Measurements from ENCODE around the gene ARPC1A. TPM values are rescaled to one million over a fixed set of nuclear protein-coding genes. Genes with fewer than 3 reads are reported as not detected.
"Not testable (repeated sequence)": the region's sequence is repeated elsewhere in the genome, so short reads cannot be mapped to it uniquely, and the experiment has no call there.

The ARPC1A gene
- total RNA-seq, 1 donor from 2014 or later = 140 TPM

GRCh38 chr7:99379043-99379577 is 53.4 kb downstream of the ARPC1A start:
- TF ChIP-seq, protein P1, sequence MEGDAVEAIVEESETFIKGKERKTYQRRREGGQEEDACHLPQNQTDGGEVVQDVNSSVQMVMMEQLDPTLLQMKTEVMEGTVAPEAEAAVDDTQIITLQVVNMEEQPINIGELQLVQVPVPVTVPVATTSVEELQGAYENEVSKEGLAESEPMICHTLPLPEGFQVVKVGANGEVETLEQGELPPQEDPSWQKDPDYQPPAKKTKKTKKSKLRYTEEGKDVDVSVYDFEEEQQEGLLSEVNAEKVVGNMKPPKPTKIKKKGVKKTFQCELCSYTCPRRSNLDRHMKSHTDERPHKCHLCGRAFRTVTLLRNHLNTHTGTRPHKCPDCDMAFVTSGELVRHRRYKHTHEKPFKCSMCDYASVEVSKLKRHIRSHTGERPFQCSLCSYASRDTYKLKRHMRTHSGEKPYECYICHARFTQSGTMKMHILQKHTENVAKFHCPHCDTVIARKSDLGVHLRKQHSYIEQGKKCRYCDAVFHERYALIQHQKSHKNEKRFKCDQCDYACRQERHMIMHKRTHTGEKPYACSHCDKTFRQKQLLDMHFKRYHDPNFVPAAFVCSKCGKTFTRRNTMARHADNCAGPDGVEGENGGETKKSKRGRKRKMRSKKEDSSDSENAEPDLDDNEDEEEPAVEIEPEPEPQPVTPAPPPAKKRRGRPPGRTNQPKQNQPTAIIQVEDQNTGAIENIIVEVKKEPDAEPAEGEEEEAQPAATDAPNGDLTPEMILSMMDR (IDR thresholded peaks at IDR 0.05; ENCODE audit: unreplicated experiment) = no peak
- no peak for DNase-seq (ENCODE audit: low spot score, unreplicated experiment)
- Mint-ChIP-seq H3K36me3 (ENCODE audit: insufficient read depth) (peaks cover 3% of the 10 kb centered on the region), H3K4me3 (ENCODE audit: low read depth) (no peak overlapping the region), H3K9me3 (ENCODE audit: low read depth) (no peaks in the 10 kb centered on the region), H3K27ac (peak overlapping the region; percentile 26), H3K27me3 (no peaks in the 10 kb centered on the region), H3K4me1 (ENCODE audit: low read depth) (no peaks in the 10 kb centered on the region)

DNA sequence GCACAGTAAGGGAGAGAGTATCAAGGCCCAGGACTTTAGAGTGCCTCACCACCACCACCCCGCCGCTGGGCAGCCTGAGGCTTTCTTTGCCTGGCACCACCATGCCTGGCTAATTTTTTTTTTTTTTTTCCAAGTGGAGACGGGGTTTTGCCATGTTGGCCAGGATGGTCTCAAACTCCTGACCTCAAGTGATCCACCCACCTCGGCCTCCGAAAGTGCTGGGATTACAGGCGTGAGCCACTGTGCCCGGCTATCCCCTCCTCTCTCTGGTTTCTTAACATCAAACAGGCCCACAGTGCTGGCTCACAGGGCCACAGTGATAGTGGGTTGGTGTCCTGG is 54.0 kb downstream of the ARPC1A start:
- not testable (repeated sequence) for H3K4me3 Mint-ChIP-seq (ENCODE audit: low read depth); DNase-seq (ENCODE audit: low spot score, unreplicated experiment); H3K4me1 Mint-ChIP-seq (ENCODE audit: low read depth); H3K27me3 Mint-ChIP-seq; H3K36me3 Mint-ChIP-seq (ENCODE audit: insufficient read depth); H3K27ac Mint-ChIP-seq; H3K9me3 Mint-ChIP-seq (ENCODE audit: low read depth)

DNA sequence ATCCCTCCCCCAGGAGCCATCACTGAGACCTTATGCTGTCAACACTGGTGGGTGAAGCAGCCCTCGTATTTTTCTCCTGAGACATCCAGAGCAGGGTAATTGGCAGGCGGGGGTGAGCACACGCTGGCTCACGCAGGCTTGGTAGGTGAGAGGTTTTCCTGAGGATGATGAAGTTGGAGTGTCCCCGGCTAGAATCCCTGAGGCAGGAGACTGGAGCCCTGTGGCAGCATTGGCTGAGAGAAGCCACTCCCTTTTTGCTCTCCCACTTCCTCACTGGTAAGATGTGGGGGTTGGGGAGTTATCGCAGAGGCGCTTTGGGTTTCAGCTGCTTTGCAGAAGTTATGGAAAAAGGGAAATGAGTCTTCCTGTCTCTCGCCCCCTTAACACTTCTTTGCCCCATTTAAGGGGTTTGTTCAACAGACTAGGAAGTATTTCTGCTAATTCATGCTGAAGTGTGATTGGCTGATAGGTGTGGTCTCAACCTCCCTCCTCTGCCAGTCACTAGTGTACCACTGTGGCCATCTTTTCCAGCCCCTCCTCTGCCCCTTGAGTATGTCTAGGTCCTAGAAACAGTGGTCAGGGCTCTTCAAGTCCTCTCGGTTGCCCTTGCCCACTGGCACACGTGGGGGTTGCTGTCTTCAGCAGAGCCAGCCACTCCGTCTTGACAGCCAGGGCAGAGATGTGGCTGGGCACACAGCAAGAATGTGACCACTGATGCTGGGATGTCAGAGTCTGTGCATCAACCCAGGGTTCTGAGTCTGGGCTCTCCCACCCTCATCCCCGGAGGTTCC is 54.5 kb downstream of the ARPC1A start:
- no peak overlapping the region for H3K27ac Mint-ChIP-seq
- H3K9me3 Mint-ChIP-seq (ENCODE audit: low read depth) = no peaks in the 10 kb centered on the region
- H3K4me1 Mint-ChIP-seq (ENCODE audit: low read depth) = no peaks in the 10 kb centered on the region
- H3K4me3 Mint-ChIP-seq (ENCODE audit: low read depth) = no peak overlapping the region
- H3K36me3 Mint-ChIP-seq (ENCODE audit: insufficient read depth) = peaks cover 3% of the 10 kb centered on the region
- no peaks in the 10 kb centered on the region for H3K27me3 Mint-ChIP-seq
- DNase-seq (ENCODE audit: low spot score, unreplicated experiment) = no peak
- TF ChIP-seq, protein P1 (IDR thresholded peaks at IDR 0.05; ENCODE audit: unreplicated experiment) = no peak

DNA sequence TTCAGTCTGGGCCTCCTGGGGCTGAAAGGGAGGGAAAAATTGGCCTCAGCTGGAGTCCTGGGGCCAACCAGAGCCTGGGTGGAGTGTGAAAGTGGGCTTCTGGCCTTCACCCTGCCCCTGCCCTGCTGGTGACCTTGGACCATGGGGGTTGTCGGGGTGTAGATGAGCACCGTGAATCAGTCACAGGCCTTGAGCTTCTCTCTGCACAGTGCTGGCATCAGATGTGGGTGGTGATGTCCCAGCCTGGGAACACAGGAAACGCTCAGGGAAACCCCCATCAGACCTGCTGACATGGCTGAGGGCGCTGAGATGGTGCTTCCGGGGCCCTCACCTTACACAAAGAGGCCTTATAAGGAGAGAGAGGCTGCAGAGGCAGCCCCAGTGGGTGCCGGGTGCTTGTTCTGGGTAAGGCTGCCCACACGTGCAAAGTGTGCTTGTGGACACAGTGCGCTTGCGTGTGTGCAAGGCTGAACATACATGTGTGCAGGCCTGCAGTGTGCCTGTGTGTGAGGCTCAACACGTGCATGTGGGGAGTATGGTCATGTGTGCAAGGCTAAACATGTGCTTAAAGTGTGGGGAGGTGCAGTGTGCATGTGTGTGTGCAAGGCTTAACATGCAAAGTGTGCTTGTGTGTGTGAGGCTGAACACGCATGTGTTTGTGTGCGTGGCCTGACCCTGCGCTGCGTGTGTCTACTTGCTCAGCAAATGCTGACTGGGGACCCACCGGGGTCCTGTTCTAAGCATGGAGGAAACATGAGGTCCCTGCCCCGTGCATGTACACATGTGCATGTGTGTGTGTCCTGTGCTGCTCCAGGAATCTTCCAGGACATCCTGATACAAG is 55.3 kb downstream of the ARPC1A start:
- no peak for DNase-seq (ENCODE audit: low spot score, unreplicated experiment)
- no peak overlapping the region for H3K4me3 Mint-ChIP-seq (ENCODE audit: low read depth)
- H3K36me3 Mint-ChIP-seq (ENCODE audit: insufficient read depth) = peaks cover 3% of the 10 kb centered on the region
- no peaks in the 10 kb centered on the region for H3K27me3 Mint-ChIP-seq
- TF ChIP-seq, protein P1 (IDR thresholded peaks at IDR 0.05; ENCODE audit: unreplicated experiment) = no peak
- no peak overlapping the region for H3K27ac Mint-ChIP-seq
- H3K9me3 Mint-ChIP-seq (ENCODE audit: low read depth) = no peaks in the 10 kb centered on the region
- no peaks in the 10 kb centered on the region for H3K4me1 Mint-ChIP-seq (ENCODE audit: low read depth)

- no peaks in the 10 kb centered on the region for H3K9me3 Mint-ChIP-seq (ENCODE audit: low read depth)
- H3K4me1 Mint-ChIP-seq (ENCODE audit: low read depth) = no peaks in the 10 kb centered on the region
- DNase-seq (ENCODE audit: low spot score, unreplicated experiment) = no peak
- H3K4me3 Mint-ChIP-seq (ENCODE audit: low read depth) = no peak overlapping the region
- no peak overlapping the region for H3K27ac Mint-ChIP-seq
- H3K36me3 Mint-ChIP-seq (ENCODE audit: insufficient read depth) = peaks cover 6% of the 10 kb centered on the region
- TF ChIP-seq, protein P1 (IDR thresholded peaks at IDR 0.05; ENCODE audit: unreplicated experiment) = no peak
- no peaks in the 10 kb centered on the region for H3K27me3 Mint-ChIP-seq
Observed at GRCh38 chr7:99381664-99382075, 56.0 kb downstream of the ARPC1A start.

All from progenitor cell of endocrine pancreas (in vitro differentiated cells).